Activated naive CD8-positive, alpha-beta T cell treated with anti-CD3 and anti-CD28 coated beads, Interleukin-2, amount 50 U/mL, for 16 hours (primary cell): ENCODE measurements around the gene PRR32.
"Not testable (repeated sequence)": the region's sequence is repeated elsewhere in the genome, so short reads cannot be mapped to it uniquely, and the experiment has no call there.

ENCODE experiments used
- DNase-seq: peaks from one replicate; pipeline ENCODE4 v3.0.0-alpha.2; 2020; ENCODE audit warnings: low read depth, low spot score

Gene PRR32

GRCh38 chrX:126819429-126819828 lies at the start of gene PRR32:
PRR32 (plus strand) TSS chrX:126819729; CDS start chrX:126819844, 115 bp downstream.
- no peak for DNase-seq

DNA sequence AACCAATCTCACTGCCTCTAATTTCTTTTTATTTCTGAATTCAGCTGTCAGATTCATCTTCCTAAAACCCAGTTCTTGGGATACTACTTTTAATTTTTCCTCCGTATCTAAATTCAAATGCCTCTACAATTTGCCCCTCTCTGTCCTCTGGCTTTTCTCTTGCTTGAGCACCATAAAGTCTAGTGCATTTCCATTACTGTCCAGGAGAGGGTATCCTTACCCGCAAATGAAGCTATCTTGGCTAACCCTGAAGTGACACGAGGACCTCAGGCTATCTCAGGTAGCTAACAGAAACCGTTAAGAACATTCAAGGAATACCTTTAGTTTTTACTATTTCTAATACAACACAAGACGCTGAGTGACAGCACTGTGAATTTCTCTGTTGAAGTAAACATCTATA lies 49.4 kb upstream of the PRR32 start:
- DNase-seq, result no peak

- DNase-seq, result no peak
Observed at GRCh38 chrX:126785539-126785938, 34.0 kb upstream of the PRR32 start.

DNA sequence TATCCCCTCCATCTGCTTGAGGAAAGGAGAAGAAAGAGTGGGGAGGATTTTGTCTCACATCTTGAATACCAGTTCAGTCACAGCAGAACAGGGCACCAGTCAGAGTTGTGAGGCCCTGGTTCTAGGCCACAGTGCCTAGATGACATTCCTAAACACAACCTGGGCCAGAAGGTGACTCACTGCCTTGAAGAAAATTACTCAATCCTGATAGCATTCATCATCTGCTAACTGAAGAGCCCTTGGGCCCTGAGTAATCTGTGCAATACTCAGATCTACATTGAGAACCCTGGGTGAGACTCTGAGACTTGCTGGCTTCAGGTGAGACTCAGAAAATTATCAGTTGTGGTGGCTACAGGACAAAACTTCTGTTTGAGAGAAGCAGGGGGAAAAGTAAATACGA lies 20.5 kb upstream of the PRR32 start:
- no peak for DNase-seq

DNA sequence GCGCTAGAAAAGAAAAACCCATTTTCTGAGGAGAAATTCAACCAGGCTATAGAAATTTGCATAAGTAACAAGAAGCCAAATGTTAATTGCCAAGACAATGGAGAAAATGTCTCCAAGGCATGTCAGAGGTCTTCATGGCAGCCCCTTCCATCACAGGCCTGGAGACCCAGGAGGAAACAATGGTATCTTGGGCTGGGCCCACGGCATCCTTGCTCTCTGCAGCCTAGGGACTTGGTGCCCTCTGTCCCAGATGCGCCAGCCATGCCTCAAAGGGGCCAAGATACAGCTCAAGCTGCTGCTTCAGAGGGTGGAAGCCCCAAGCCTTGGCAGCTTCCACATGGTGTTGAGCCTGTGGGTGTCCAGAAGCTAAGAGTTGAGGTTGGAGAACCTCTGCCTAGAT lies 12.7 kb upstream of the PRR32 start:
- not testable (repeated sequence) for DNase-seq

DNA sequence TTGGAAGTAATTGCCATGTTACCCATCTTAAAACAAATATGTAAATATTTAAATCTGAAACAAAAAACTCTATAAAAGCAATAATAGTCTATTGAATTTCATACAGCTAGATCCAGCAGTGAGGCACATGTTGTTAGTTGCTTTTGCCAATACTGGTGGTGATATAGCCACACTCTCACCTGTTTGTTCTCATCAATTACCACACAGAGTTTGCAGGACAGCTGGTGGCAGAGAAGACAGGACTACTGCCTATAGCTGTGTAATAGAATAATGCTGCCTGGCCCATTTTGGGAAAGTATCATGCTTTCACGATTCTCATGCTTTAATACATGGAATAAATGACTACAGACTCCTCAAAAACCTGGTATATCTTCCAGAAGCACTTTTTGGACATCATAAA lies 3.7 kb upstream of the PRR32 start:
- no peak for DNase-seq

DNA sequence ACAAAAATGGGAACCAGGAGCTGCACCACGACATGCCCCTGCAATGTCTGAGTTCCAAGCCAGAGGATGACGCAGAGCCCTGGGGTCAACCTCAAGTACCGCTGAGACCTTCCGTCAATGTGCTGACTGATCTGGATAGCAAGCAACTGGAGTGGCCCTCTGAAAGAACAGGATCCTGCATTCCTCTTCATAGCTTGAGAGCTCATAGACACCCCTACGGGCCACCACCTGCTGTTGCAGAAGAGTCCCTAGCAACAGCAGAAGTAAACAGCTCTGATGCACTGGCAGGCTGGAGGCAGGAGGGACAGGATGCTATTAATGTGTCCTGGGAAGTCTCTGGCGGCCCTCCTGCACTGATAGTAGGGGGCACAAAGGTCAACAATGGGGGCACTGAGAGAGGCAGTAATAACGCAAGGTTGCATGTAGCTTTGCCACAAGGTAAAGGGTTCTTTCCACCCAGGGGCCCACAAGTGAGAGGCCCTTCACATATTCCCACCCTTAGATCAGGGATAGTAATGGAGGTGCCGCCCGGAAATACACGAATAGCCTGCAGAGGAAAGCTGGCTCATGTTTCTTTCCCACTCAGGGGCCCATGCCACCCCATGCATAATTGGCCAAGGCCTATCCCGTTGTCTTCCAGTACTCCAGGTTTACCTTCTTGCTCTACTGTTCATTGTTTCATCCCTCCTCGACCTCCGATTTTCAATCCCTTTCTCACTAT lies 1.3 kb downstream of the PRR32 start:
- no peak for DNase-seq

DNA sequence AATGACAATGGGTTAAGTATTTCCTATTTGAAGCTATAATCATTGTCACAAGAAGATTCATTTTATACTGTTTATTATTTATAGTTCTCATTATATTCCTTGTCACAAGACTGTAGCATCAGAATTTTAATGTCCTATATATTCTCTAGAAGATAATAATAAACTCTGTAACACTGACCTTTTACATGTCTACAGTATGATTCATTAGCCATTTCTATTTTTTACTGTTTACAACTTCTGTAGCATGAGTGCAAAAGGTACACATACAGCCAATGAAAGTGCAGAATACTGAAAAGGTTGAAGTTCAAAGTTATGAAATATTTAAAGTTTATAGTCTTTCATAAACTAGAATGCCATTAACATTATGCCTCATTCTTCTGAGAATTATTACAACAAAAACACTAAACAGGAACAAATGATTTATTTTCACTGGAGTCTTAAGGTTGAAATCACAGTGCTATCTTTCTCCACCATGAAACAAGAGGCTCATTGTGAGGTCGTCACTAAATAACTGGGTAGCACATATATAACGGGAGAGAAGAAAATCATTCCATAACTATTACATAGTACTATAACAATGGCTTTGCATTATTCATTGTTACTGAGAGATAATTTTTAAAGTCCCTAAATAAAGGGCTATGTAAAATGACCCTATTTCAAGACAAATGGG lies 4.9 kb downstream of the PRR32 start:
- DNase-seq, result no peak

- no peak for DNase-seq
Observed at GRCh38 chrX:126825566-126826193, 6.2 kb downstream of the PRR32 start.

- DNase-seq, result no peak
Observed at GRCh38 chrX:126836186-126836585, 16.7 kb downstream of the PRR32 start.

GRCh38 chrX:126847143-126847542 lies 27.6 kb downstream of the PRR32 start:
- DNase-seq, result no peak

- no peak for DNase-seq
Observed at GRCh38 chrX:126855839-126856524, 36.5 kb downstream of the PRR32 start.
